ENCODE results near the gene PSIP1. TPM values are rescaled to one million over a fixed set of nuclear protein-coding genes. Genes with fewer than 3 reads are reported as not detected.

PSIP1 gene

DNA sequence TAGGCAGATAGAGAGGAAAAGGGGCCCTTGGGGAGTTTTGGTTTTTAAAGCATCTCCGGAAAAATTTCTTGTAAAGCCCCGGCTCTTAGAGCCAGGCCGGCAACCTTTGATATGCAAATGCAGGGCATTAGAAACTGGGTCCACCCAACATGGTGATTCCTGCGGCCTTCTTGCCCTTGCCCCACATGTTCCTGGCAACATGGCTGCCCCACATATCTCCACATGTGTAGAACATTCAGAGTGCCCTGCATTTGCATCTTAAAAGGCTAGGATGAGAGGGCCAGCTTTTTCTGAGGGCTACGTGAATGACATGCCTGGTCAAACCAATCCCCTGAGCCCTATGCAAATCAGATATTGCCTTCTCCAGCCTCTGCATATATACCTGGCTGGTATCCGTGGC lies 93.1 kb downstream of the PSIP1 start:
- Histone ChIP-seq H3K79me1 (ENCODE audit: low read depth, low read length) (no peaks in the 10 kb centered on the region), H3K4ac (ENCODE audit: low read length) (no peak overlapping the region), H2AK5ac (ENCODE audit: low read depth, low read length) (no peak overlapping the region), H3K18ac (ENCODE audit: low read length) (no peak overlapping the region), H3K14ac (ENCODE audit: low read length) (no peak overlapping the region), H2BK12ac (ENCODE audit: low read length) (no peak overlapping the region), H3K27me3 (ENCODE audit: control insufficient read depth in 3 of 3, insufficient read depth in 3 of 3, low read depth in 1 of 3, low read length in 3 of 3) (no peaks in the 10 kb centered on the region), H3K23ac (ENCODE audit: low read depth, low read length, poor library complexity) (no peak overlapping the region), H3K27ac (replicated peaks; ENCODE audit: low read length) (no peak overlapping the region), H3K4me3 (ENCODE audit: low read length in 2 of 2) (no peak overlapping the region), H3K36me3 (replicated peaks in 1 of 2; ENCODE audit: control insufficient read depth in 2 of 2, insufficient read depth in 2 of 2, low read length in 2 of 2) (no peaks in the 10 kb centered on the region), H2BK120ac (ENCODE audit: low read depth, low read length) (no peak overlapping the region), H3K9me3 (replicated peaks in 1 of 2; ENCODE audit: control insufficient read depth in 2 of 2, insufficient read depth in 1 of 2, low read depth in 1 of 2, low read length in 2 of 2) (no peaks in the 10 kb centered on the region), H3K4me1 (ENCODE audit: control insufficient read depth in 2 of 2, insufficient read depth in 1 of 2, low read depth in 1 of 2, low read length in 2 of 2) (no peaks in the 10 kb centered on the region), H2BK5ac (ENCODE audit: low read length) (no peak overlapping the region), H2BK15ac (ENCODE audit: low read length) (no peak overlapping the region), H4K8ac (ENCODE audit: low read depth, low read length) (no peak overlapping the region), H2AFZ (ENCODE audit: low read length) (peak overlapping the region; percentile 53), H3K4me2 (ENCODE audit: insufficient read depth, low read length, poor library complexity, severe bottlenecking) (no peak overlapping the region), H3K9ac (ENCODE audit: low read depth, low read length, poor library complexity) (no peak overlapping the region), H4K91ac (ENCODE audit: low read depth, low read length, poor library complexity) (no peak overlapping the region)
- no CpG with 5 or more reads among the region's 6 CpGs for WGBS, 2 donors (ENCODE audit: extremely low coverage in 2 of 2, insufficient read length in 2 of 2, insufficient replicate concordance in 1 of 2)
- no peak for DNase-seq (ENCODE audit: low spot score)

DNA sequence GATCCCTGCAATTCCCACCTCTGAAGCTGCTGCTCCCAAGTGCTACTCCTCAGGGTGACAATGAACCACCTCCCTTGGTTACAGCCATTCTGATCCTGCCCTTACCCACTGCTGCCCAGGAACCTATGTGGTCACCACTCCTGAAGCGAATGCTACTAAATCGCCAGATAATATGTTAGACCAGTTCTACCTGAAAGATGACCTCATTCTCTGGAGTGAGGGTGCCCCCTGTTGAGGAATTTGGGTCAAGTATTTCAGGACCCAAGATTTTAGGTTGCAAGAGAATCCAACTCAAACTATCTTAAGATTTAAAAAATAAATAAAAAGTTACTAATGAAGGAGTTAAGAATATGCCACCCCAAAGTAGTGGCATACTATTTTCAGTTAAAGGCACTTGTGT lies 93.9 kb downstream of the PSIP1 start:
- Histone ChIP-seq H2AFZ (ENCODE audit: low read length) (no peak overlapping the region), H4K91ac (ENCODE audit: low read depth, low read length, poor library complexity) (no peak overlapping the region), H3K27me3 (ENCODE audit: control insufficient read depth in 3 of 3, insufficient read depth in 3 of 3, low read depth in 1 of 3, low read length in 3 of 3) (no peaks in the 10 kb centered on the region), H3K14ac (ENCODE audit: low read length) (no peak overlapping the region), H3K18ac (ENCODE audit: low read length) (no peak overlapping the region), H4K8ac (ENCODE audit: low read depth, low read length) (no peak overlapping the region), H2BK5ac (ENCODE audit: low read length) (no peak overlapping the region), H2AK5ac (ENCODE audit: low read depth, low read length) (no peak overlapping the region), H3K79me1 (ENCODE audit: low read depth, low read length) (no peaks in the 10 kb centered on the region), H3K27ac (replicated peaks; ENCODE audit: low read length) (no peak overlapping the region), H3K4me1 (ENCODE audit: control insufficient read depth in 2 of 2, insufficient read depth in 1 of 2, low read depth in 1 of 2, low read length in 2 of 2) (no peaks in the 10 kb centered on the region), H2BK15ac (ENCODE audit: low read length) (no peak overlapping the region), H3K4me3 (ENCODE audit: low read length in 2 of 2) (no peak overlapping the region), H3K36me3 (replicated peaks in 1 of 2; ENCODE audit: control insufficient read depth in 2 of 2, insufficient read depth in 2 of 2, low read length in 2 of 2) (no peaks in the 10 kb centered on the region), H3K23ac (ENCODE audit: low read depth, low read length, poor library complexity) (no peak overlapping the region), H3K4ac (ENCODE audit: low read length) (no peak overlapping the region), H3K4me2 (ENCODE audit: insufficient read depth, low read length, poor library complexity, severe bottlenecking) (no peak overlapping the region), H2BK120ac (ENCODE audit: low read depth, low read length) (no peak overlapping the region), H3K9me3 (replicated peaks in 1 of 2; ENCODE audit: control insufficient read depth in 2 of 2, insufficient read depth in 1 of 2, low read depth in 1 of 2, low read length in 2 of 2) (no peaks in the 10 kb centered on the region), H3K9ac (ENCODE audit: low read depth, low read length, poor library complexity) (no peak overlapping the region), H2BK12ac (ENCODE audit: low read length) (no peak overlapping the region)
- WGBS, 2 donors (ENCODE audit: extremely low coverage in 2 of 2, insufficient read length in 2 of 2, insufficient replicate concordance in 1 of 2) = no CpG with 5 or more reads among the region's 2 CpGs
- DNase-seq (ENCODE audit: low spot score) = no peak

Small RNA genes lying within 50 kb of the gene (small RNA-seq; reads per million reads assigned to genes)
- gene AL513423.1 (ENCODE audit: insufficient read depth) = not detected
- gene RN7SL98P (ENCODE audit: insufficient read depth) = not detected
- not detected for gene RNU6-246P (ENCODE audit: insufficient read depth)
- gene RNU6-319P (ENCODE audit: insufficient read depth) = not detected
